OCI-LY1 (cell line): ENCODE data around the gene TRIB2.

Experiments
- EZH2 ChIP-seq: fragments of 200-600 bp; sonication (generic), shearing (Covaris generic); IDR thresholded peaks from 2 replicates; pipeline ENCODE4 v1.8.0; 2017; ENCODE audit warnings: borderline replicate concordance, mixed run types, mild to moderate bottlenecking, antibody characterized with exemption, low read length, moderate library complexity, mixed read lengths
- TF ChIP-seq, protein P1 (sequence below): fragments of 200-600 bp; sonication (generic), shearing (Covaris generic); IDR thresholded peaks from 2 replicates; pipeline ENCODE4 v1.5.1; 2017; ENCODE audit warnings: mild to moderate bottlenecking, antibody characterized with exemption, low read length, moderate library complexity, mixed read lengths

DNA sequence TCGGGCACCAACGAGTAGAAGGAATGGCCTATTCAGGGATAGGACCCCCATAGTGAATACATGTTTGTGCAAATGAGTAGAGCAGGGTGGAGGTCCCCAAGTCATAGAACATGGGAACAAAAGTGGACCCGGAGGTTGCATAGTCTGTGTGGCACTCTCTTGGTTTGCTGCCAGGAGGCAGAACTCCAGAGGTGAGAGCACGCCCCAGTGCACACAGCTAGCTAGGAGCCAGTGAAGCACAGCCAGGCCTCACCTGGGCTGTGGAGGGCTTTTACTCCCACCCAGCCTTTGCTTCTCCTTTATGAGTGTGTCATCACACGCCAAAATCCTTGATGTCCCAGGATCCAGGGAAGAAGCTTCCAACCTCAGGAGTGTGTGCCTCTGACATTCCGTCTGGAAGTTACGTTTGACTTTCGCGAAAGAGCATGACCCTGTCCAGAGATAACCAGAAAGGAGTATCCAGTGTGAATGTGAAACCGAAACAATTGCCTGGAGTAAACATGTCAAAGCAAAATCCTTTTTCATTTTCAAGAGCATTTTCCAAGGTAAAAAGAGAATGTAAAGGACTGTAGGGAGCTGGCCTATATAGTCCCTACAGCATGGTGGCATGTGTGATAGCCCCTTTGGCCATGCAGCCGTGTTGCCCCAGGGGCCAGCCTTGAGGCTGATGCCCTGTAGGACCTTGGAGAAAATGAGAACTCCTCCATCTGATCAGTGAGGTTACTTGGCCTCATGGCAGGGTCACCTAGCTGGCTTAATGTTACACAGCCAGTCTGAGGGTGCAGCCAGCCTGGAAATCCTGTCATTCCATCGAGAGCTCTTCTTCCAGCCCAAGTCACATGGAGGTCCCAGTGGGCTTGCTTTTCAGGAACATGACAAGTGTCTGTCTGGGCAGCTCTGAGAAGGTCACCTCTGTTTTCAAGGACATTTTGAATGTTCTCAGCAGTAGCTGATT is 8.8 kb downstream of the TRIB2 start:
- no peak for TF ChIP-seq EZH2
- TF ChIP-seq, protein P1, sequence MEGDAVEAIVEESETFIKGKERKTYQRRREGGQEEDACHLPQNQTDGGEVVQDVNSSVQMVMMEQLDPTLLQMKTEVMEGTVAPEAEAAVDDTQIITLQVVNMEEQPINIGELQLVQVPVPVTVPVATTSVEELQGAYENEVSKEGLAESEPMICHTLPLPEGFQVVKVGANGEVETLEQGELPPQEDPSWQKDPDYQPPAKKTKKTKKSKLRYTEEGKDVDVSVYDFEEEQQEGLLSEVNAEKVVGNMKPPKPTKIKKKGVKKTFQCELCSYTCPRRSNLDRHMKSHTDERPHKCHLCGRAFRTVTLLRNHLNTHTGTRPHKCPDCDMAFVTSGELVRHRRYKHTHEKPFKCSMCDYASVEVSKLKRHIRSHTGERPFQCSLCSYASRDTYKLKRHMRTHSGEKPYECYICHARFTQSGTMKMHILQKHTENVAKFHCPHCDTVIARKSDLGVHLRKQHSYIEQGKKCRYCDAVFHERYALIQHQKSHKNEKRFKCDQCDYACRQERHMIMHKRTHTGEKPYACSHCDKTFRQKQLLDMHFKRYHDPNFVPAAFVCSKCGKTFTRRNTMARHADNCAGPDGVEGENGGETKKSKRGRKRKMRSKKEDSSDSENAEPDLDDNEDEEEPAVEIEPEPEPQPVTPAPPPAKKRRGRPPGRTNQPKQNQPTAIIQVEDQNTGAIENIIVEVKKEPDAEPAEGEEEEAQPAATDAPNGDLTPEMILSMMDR, result no peak
